Measurements from ENCODE around the gene FIGLA. TPM values are rescaled to one million over a fixed set of nuclear protein-coding genes. Genes with fewer than 3 reads are reported as not detected.
A peak's percentile ranks its signal among the peaks of the same experiment; 100 is the strongest.

FIGLA gene, protein sequence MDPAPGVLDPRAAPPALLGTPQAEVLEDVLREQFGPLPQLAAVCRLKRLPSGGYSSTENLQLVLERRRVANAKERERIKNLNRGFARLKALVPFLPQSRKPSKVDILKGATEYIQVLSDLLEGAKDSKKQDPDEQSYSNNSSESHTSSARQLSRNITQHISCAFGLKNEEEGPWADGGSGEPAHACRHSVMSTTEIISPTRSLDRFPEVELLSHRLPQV
- not detected for total RNA-seq

DNA sequence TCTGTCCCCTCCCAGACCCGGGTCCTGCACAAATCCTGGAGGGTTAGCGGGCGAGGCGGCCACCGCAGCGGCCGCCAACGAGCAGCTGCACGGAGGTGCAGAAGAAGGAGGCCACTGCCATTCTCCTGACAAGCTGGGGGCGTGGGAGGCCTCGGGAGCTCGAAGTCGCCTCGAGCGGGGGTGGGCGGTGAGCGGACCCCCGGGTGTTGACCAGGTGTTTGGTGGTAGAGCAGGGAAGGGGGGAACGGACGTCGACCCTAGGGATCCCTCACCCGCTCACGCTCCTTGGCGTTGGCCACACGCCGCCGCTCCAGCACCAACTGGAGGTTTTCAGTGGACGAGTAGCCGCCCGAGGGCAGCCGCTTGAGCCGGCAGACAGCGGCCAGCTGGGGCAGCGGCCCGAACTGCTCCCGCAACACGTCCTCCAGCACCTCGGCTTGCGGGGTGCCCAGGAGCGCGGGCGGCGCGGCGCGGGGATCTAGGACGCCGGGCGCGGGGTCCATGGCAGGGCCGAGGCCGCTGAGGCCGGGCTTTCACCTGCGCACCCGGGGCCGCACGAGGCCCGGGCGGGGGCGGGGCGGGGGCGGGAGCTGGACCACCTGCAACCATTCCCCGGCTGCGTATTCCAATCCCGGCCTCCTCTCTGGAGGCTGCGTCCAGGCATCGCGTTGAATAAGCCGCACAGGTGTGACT lies at the start of gene FIGLA:
TSS of gene FIGLA (minus strand) at position 508 of the 693 bp plus-strand sequence. CDS start at position 503, 5 bp downstream.
- Mint-ChIP-seq H3K27me3 (peaks cover 73% of the 10 kb centered on the region), H3K4me3 (peak within 1 kb of the TSS; percentile 56), H3K36me3 (no peaks in the 10 kb centered on the region), H3K27ac (no peak within 1 kb of the TSS), H3K4me1 (peaks cover 7% of the 10 kb centered on the region), H3K9me3 (ENCODE audit: low read depth) (no peaks in the 10 kb centered on the region)
- CTCF ChIA-PET = interaction anchor here (0.7 to 4.2 kb wide), 14 partner anchors 9 to 157 kb away, joined by 3 to 31 read pairs (median 4); no protein-coding TSS in a partner anchor
- no peak for ATAC-seq
- no peak for DNase-seq

DNA sequence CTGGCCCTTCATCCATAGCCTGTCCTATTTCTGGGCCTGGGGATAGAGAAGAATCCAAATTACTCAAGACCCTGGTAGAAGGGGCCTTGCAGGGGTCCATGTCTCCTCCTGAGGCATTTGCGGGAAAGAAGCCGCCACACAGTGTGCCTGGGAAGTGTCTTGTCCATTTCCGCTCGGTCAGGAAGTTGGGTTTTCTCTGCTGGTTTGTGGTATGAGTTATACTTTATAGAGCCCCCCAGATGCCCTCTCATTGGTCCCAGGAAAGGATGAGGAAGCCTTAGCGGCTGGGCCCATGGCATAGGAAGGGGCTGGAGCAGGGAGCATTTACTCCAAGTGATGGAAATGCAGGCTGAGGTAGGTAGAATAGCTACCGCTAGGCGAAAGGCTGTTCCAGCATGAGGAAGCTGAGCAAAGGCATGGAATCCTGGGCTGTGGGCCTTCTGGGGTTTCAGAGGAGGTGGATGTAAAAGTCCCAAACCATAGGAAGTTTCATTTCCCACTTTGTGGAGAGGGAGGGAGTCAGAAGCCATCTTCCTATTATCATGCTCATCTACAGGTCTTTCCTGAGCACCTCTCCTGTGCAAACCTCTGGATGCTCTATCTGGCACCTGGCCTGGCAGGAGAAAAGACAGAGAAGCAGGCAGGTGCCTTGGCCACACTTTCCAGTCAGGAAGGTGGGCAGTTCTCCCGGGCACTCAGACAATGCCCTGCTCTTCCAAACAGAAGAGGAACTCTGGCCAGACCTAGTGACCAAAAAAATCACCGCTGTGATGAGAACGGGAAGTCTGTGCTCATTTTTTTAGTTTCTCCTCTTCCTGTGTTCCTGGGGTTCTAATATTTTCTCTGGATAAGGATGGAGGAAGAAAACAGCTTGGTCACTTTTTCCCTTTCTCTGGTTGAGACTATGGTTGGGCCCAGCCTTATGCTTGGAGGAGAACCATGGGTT lies 47.8 kb upstream of the FIGLA start:
- CTCF ChIA-PET = interaction anchor here (1.3 kb wide), 1 partner anchor 24 kb away, joined by 3 read pairs; no protein-coding TSS in a partner anchor

DNA sequence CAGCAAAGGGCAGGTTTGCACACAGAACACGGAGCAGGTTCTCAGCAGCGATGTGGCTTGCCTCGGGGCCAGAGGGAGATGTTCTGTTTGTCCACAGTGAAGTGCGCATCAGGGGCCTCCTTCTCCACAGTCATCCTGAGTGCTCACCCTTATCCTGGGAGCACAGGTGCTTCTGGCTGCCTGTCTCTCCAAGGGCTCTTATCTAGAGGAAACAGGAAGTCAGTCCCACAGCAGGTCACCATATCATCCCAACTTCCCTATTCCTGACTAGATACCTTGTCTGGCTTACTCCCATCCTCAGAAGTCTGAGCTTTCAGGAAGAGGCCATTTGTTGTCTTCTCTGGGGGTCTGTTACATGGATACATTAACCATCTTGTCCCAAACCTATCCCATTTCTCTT lies 45.2 kb upstream of the FIGLA start, which contains the start of gene CD207:
TSS of gene CD207 (minus strand) at position 174 of the 400 bp plus-strand sequence. CDS start at position 134, 40 bp downstream.
- no peak for ATAC-seq
- CTCF ChIA-PET = no interaction called here
- peaks cover 4% of the 10 kb centered on the region for H3K27me3 Mint-ChIP-seq
- no peaks in the 10 kb centered on the region for H3K4me1 Mint-ChIP-seq
- no peaks in the 10 kb centered on the region for H3K36me3 Mint-ChIP-seq
- DNase-seq = no peak
- no peak within 1 kb of the TSS for H3K4me3 Mint-ChIP-seq
- H3K27ac Mint-ChIP-seq = no peak within 1 kb of the TSS
- no peaks in the 10 kb centered on the region for H3K9me3 Mint-ChIP-seq (ENCODE audit: low read depth)

More for the DNA sequence above, 47.8 kb upstream of the FIGLA start:
- DNase-seq (no peak), ATAC-seq (no peak)
- Mint-ChIP-seq H3K27ac (no peak overlapping the region), H3K36me3 (no peaks in the 10 kb centered on the region), H3K4me1 (no peaks in the 10 kb centered on the region), H3K4me3 (no peak overlapping the region), H3K27me3 (peaks cover 11% of the 10 kb centered on the region), H3K9me3 (ENCODE audit: low read depth) (no peaks in the 10 kb centered on the region)

DNA sequence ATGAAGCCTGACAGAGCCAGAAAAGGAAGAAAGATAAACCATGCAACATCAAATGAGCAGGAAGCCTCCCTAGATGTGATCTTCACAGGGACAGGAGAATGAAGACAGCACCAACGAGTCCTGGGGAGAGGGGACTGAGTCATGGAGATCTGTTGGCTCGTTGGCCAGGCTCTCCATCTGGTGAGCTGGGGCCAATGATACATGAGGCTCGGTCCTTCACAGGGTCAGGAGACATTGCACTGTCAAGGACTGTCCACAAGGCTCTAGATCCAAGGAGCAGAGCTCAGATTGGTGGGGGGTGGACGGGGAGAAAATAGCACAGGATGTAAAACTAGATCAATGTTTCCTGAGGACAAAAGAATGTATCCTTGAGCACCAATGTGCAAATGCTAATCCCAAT lies 44.4 kb upstream of the FIGLA start:
- no peaks in the 10 kb centered on the region for H3K9me3 Mint-ChIP-seq (ENCODE audit: low read depth)
- peaks cover 8% of the 10 kb centered on the region for H3K27me3 Mint-ChIP-seq
- ATAC-seq (no peak), DNase-seq (peak; percentile 27)
- H3K36me3 Mint-ChIP-seq = no peaks in the 10 kb centered on the region
- H3K4me3 Mint-ChIP-seq = no peak overlapping the region
- CTCF ChIA-PET = no interaction called here
- no peaks in the 10 kb centered on the region for H3K4me1 Mint-ChIP-seq
- H3K27ac Mint-ChIP-seq = no peak overlapping the region

DNA sequence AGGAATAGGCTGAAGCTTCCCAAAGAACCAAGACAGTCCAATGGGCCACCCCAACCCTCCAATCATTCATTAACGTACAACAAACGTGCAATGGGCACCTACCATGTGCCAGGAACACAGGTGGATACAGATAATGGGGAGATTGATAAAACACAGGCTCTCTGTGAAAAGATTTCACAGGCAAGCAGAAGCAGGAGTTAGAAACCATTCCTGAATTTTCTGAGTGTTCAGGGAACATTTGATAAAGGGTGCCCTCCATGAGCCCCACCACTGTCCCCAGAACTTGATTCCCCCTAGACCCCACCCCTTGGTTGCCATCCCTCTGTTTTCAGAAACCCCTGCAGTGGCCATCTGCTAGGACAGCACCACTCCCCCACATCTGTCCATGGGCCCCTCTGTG lies 43.7 kb upstream of the FIGLA start:
- H3K27ac Mint-ChIP-seq = no peak overlapping the region
- DNase-seq = no peak
- CTCF ChIA-PET = no interaction called here

DNA sequence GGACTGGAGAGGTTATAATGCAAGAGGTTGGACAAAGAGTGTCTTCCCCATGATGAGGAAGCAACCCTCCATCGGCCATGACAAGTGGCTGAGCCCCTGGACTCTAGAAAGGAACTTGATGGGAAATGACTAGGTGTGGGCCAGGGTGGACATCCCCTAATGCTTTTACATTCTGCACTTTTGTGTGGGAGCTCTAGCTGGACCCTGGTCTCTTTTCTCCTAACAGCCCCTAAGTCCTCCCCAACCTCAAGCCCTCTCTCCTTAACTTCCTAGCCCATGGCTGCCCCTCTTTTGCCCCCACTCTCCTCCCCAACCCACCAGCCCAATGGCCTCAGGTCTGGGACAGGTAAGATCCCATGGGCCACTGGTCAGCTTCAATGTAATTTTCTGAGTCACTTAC lies 42.8 kb upstream of the FIGLA start:
- no peak overlapping the region for H3K4me3 Mint-ChIP-seq
- no peaks in the 10 kb centered on the region for H3K4me1 Mint-ChIP-seq
- no peak for ATAC-seq
- no peaks in the 10 kb centered on the region for H3K36me3 Mint-ChIP-seq
- no peaks in the 10 kb centered on the region for H3K9me3 Mint-ChIP-seq (ENCODE audit: low read depth)
- no peak for DNase-seq
- no peak overlapping the region for H3K27ac Mint-ChIP-seq
- H3K27me3 Mint-ChIP-seq = peaks cover 11% of the 10 kb centered on the region
- CTCF ChIA-PET = no interaction called here

More for the DNA sequence above, 43.7 kb upstream of the FIGLA start:
- Mint-ChIP-seq H3K4me1 (no peaks in the 10 kb centered on the region), H3K27me3 (peaks cover 8% of the 10 kb centered on the region), H3K36me3 (no peaks in the 10 kb centered on the region), H3K9me3 (ENCODE audit: low read depth) (no peaks in the 10 kb centered on the region), H3K4me3 (no peak overlapping the region)
- no peak for ATAC-seq

DNA sequence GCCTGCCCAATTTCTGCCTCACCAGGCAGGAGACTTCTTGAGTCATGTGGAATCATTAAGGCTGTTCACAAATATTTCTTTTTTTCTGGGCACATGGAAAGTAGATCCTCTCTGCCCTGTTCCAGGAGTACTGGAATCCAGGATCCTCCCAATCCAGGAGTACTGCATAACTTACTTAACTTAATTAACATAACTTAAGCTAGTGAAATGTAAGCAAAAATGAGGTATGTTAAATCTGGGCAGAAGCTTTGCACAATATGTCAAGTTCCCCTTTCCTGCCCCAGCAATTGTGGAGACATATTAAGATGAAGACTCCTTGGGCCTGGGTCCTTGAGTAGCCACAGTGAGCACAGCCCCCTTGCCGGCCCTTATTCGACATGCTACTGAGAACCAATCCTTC lies 41.9 kb upstream of the FIGLA start:
- Mint-ChIP-seq H3K4me3 (no peak overlapping the region), H3K9me3 (ENCODE audit: low read depth) (no peaks in the 10 kb centered on the region), H3K27ac (no peak overlapping the region), H3K36me3 (no peaks in the 10 kb centered on the region), H3K27me3 (peaks cover 11% of the 10 kb centered on the region), H3K4me1 (peaks cover 2% of the 10 kb centered on the region)
- no peak for ATAC-seq
- CTCF ChIA-PET = no interaction called here
- DNase-seq = no peak

DNA sequence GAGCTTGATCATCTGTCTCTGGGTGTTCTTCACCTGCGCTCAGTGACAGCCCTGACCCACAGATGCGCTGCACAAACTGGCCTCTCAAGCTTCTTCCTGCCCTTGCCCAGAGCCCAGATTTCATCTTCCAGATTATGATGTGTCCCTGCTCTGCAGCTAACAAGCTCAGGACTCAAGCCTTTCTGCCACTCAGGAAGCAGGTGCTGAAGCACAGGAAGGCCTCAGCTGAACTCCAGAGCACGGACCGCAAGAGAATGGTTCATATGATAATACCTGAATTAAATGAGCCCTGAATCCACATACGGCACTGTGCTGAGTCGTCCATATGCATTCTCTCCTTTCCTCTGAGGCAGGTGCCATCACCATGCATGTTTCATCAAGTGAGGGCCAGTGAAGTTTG lies 41.4 kb upstream of the FIGLA start:
- no peaks in the 10 kb centered on the region for H3K36me3 Mint-ChIP-seq
- peak; percentile 19 for DNase-seq
- H3K27ac Mint-ChIP-seq = no peak overlapping the region
- CTCF ChIA-PET = no interaction called here
- no peaks in the 10 kb centered on the region for H3K9me3 Mint-ChIP-seq (ENCODE audit: low read depth)
- peaks cover 11% of the 10 kb centered on the region for H3K27me3 Mint-ChIP-seq
- ATAC-seq = no peak
- H3K4me1 Mint-ChIP-seq = peaks cover 5% of the 10 kb centered on the region
- H3K4me3 Mint-ChIP-seq = no peak overlapping the region

DNA sequence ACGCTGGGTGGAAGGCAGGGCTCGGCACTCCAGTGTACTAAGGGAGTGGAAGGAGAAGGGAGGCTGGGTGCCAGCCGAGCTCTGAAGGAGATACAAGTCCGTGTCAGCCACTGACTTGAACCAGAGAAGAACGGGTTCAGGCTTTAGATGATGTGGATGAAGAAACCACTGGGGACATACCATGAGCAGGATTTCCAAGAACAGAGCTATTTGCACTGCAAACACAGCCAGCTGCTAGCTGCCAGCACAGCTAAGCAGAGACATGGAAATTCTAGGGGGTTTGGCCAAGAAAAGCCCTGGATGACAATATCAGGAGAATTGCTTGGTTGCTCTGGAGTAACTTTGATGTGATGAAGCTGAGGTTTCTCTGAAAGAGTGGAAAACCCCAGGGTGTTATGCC lies 39.9 kb upstream of the FIGLA start:
- Mint-ChIP-seq H3K27ac (no peak overlapping the region), H3K27me3 (peaks cover 11% of the 10 kb centered on the region), H3K9me3 (ENCODE audit: low read depth) (no peaks in the 10 kb centered on the region), H3K4me1 (peaks cover 9% of the 10 kb centered on the region), H3K4me3 (no peak overlapping the region), H3K36me3 (no peaks in the 10 kb centered on the region)
- ATAC-seq (no peak), DNase-seq (no peak)
- CTCF ChIA-PET = interaction anchor here (1.3 kb wide), 1 partner anchor 40 kb away, joined by 4 read pairs; no protein-coding TSS in a partner anchor

DNA sequence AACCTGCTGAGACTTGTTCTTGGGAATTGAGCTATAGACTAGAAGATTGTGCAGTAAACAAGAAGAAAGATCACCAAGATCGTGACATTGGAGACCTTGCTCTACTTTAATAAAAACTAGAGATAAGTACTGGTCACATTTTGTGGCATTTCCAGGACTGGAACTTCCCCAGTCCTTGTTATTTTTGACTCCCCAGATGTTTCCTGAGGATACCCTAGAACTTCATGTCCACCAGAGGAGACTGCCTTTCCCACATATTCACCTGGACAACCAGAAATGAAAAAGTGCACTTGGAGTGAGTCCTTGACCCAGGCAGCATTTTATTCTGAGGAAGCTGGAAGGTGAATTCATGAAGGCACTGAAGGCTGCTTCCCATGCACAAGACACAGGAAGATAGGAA lies 39.5 kb upstream of the FIGLA start:
- no peak overlapping the region for H3K4me3 Mint-ChIP-seq
- H3K9me3 Mint-ChIP-seq (ENCODE audit: low read depth) = no peaks in the 10 kb centered on the region
- CTCF ChIA-PET = interaction anchor here (0.9 to 1.3 kb wide), 2 partner anchors 23 to 41 kb away, joined by 3 to 4 read pairs; no protein-coding TSS in a partner anchor
- ATAC-seq (no peak), DNase-seq (no peak)
- H3K36me3 Mint-ChIP-seq = no peaks in the 10 kb centered on the region
- peaks cover 9% of the 10 kb centered on the region for H3K27me3 Mint-ChIP-seq
- peaks cover 9% of the 10 kb centered on the region for H3K4me1 Mint-ChIP-seq
- no peak overlapping the region for H3K27ac Mint-ChIP-seq

DNA sequence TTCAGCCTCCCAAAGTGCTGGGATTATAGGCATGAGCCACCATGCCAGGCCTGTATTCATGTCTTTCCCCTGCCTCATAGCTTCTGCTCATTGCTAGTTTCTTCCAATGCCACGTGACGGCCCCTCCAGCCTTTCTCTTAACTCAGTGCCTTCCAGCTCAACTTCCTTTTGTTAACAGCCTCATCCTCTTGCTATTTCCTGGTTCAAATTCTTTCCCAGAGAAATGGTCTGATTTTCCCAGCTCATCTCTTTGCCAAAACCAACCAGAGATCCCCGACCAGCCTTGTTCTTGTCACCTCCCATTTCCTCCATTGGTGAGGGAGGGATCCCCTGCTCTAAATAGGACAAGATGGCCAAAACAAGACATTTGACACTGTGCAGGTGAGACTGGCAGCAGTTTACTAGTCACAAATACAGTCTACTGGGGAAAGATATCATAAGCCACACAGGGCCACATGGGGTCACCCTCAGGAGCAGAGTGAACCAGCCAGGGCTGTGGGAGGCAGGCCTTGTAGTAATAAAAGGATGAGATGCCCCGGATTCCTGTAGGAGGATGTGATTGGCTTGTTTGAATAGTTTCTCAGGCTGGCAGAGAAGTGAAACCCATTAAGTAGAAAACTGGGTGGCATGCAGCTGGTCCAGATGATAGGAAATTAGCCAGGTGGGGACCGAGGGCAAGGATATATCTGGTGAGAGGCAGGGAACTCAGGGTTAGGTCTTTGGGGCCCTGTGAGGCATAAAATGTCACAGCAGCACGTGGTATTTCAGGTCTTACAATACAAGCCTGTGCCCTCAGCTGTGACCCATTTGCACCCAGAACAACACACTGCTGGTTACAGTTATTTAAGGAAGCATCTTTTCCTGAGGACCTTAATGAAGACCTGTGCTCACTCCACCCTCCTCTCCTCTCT lies 38.7 kb upstream of the FIGLA start:
- Mint-ChIP-seq H3K9me3 (ENCODE audit: low read depth) (no peaks in the 10 kb centered on the region), H3K4me1 (peaks cover 11% of the 10 kb centered on the region), H3K27ac (no peak overlapping the region), H3K27me3 (peaks cover 9% of the 10 kb centered on the region), H3K36me3 (no peaks in the 10 kb centered on the region), H3K4me3 (no peak overlapping the region)
- ATAC-seq (no peak), DNase-seq (no peak)
- CTCF ChIA-PET = interaction anchor here (0.9 to 1.3 kb wide), 2 partner anchors 23 to 41 kb away, joined by 3 to 4 read pairs; no protein-coding TSS in a partner anchor

DNA sequence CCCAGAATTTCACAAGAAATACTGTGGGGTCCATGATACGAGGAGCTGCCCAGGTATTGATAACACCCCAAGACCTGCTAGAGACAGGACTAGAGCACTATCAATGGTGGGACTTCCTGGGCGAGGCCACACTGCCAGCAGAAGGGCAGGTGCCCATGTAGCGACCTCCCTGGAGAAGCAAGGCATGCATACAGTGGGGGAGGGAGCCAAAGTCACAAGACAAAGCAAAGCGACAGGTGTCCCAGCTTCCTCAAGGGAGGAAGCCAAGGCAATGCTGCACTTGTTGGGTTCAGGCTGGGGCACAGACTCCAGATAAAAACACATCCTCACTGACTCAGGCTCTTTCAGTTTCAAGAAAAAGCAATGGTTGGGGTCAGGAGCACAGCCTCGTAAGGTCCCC lies 37.7 kb upstream of the FIGLA start:
- H3K9me3 Mint-ChIP-seq (ENCODE audit: low read depth) = no peaks in the 10 kb centered on the region
- ATAC-seq = no peak
- CTCF ChIA-PET = no interaction called here
- no peak overlapping the region for H3K27ac Mint-ChIP-seq
- H3K4me1 Mint-ChIP-seq = peaks cover 16% of the 10 kb centered on the region
- no peak overlapping the region for H3K4me3 Mint-ChIP-seq
- no peaks in the 10 kb centered on the region for H3K36me3 Mint-ChIP-seq
- peaks cover 9% of the 10 kb centered on the region for H3K27me3 Mint-ChIP-seq
- no peak for DNase-seq
